Dedifferentiated amniotic fluid mesenchymal stem cell (primary cell): Measurements from ENCODE around the gene BBC3.
A peak's percentile ranks its signal among the peaks of the same experiment; 100 is the strongest.

Experiments
- DNase-seq: peaks from one replicate; pipeline ENCODE4 v3.0.0-alpha.2; 2016; ENCODE audit errors: extremely low spot score

The BBC3 gene

GRCh38 chr19:47195434-47195833 lies 35.6 kb downstream of the BBC3 start:
- DNase-seq = no peak

- DNase-seq = peak; percentile 69
Observed at GRCh38 chr19:47190167-47190727, 40.8 kb downstream of the BBC3 start.

- no peak for DNase-seq
Observed at GRCh38 chr19:47188507-47189033, 42.4 kb downstream of the BBC3 start.

- no peak for DNase-seq
Observed at GRCh38 chr19:47187797-47188196, 43.2 kb downstream of the BBC3 start.

GRCh38 chr19:47187335-47187655 lies 43.7 kb downstream of the BBC3 start:
- DNase-seq = no peak

GRCh38 chr19:47186446-47187334 lies 44.3 kb downstream of the BBC3 start:
- DNase-seq = no peak

GRCh38 chr19:47183601-47184000 lies 47.4 kb downstream of the BBC3 start:
- no peak for DNase-seq

GRCh38 chr19:47179653-47180310 lies 51.2 kb downstream of the BBC3 start:
- DNase-seq = no peak

- no peak for DNase-seq
Observed at GRCh38 chr19:47176627-47177090, 54.3 kb downstream of the BBC3 start.

- no peak for DNase-seq
Observed at GRCh38 chr19:47176071-47176626, 54.9 kb downstream of the BBC3 start.

GRCh38 chr19:47172666-47173455 lies 58.1 kb downstream of the BBC3 start:
- DNase-seq = no peak
